ENCODE measurements around the gene BACE2.

DNA sequence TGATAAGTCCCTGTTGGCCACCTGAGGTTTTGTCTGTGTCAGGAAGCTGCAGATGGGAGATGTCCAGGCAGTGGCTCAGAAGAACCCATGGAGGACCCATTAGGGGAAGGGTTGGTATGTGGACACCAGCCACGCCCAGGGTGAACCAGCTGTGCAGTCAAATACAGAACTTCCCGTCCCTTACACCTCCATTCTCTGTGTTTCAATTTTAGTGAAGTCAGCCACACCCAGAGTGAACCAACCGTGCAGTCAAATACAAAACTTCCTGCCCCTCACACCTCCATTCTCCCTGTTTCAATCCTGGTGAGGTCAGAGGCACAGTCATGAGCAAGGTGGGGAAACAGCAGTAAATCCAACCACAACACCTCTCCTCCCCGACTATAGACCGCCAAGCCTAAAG lies 27.4 kb downstream of the BACE2 start:
- TF ChIP-seq FOXM1 (IDR thresholded peaks at IDR 0.05; ENCODE audit: borderline replicate concordance) (no peak), FOXA1 (IDR thresholded peaks at IDR 0.05) (no peak), SP1 (IDR thresholded peaks at IDR 0.05) (no peak), TARDBP (IDR thresholded peaks at IDR 0.05) (no peak), ZNF384 (IDR thresholded peaks at IDR 0.05) (no peak), ELF4 (IDR thresholded peaks at IDR 0.05) (no peak)
